Stimulated activated CD8-positive, alpha-beta memory T cell treated with anti-CD3 and anti-CD28 coated beads, Interleukin-7, amount 100 ng/mL, for 1 hour (primary cell): Measurements from ENCODE around the gene RPL7L1.
"Not testable (repeated sequence)": the region's sequence is repeated elsewhere in the genome, so short reads cannot be mapped to it uniquely, and the experiment has no call there.

ENCODE experiments used
- DNase-seq, 2 donors: peaks; one replicate each; pipeline ENCODE4 v3.0.0-alpha.2; 2020; ENCODE audit warnings: low read depth in 2 of 2

Gene RPL7L1

GRCh38 chr6:42891199-42891722 is 11.8 kb downstream of the RPL7L1 start:
- DNase-seq = no peak

- not testable (repeated sequence) for DNase-seq
Measured at GRCh38 chr6:42894041-42894828, 14.8 kb downstream of the RPL7L1 start.

- DNase-seq = no peak
Measured at GRCh38 chr6:42896178-42896719, 16.8 kb downstream of the RPL7L1 start.

DNA sequence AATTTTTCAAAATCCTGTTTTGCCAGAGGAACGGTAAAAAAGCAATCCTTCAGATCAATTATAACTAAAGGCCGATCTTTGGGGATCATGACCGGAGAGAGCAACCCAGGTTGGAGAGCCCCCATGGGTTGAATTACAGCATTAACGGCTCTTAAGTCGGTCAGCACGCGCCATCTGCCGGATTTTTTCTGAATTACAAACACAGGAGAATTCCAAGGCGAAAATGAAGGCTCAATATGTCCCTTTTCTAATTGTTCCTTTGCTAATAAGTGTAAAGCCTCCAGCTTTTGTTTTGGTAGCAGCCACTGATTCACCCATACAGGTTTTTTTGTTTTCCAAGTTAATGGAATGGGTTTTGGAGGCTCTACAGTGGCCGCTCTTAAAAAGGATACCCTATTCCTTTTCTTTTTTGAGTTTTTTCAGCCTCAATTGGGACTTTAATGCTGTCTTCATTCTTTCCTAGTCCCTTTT is 19.5 kb downstream of the RPL7L1 start:
- DNase-seq = peak; percentile 27 to 62

DNA sequence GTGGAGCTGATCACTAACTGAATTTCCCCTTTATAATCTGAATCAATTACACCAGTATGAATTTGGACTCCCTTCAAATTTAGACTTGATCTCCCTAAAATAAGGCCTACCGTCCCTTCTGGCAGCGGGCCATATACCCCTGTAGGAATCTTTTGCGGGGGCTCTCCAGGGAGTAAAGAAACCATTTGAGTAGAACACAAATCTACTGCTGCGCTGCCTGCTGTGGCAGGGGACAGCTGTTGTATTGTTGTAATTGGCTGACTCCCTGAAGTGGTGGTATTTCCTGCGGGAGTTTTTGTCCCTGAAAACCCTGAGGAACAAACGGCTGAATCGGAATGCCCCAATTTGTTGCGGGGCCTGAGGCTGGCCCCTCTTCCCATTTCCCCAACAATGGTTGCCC is 20.5 kb downstream of the RPL7L1 start:
- no peak for DNase-seq

- peak; percentile 30 to 42 for DNase-seq
Measured at GRCh38 chr6:42901538-42901957, 22.1 kb downstream of the RPL7L1 start.

DNA sequence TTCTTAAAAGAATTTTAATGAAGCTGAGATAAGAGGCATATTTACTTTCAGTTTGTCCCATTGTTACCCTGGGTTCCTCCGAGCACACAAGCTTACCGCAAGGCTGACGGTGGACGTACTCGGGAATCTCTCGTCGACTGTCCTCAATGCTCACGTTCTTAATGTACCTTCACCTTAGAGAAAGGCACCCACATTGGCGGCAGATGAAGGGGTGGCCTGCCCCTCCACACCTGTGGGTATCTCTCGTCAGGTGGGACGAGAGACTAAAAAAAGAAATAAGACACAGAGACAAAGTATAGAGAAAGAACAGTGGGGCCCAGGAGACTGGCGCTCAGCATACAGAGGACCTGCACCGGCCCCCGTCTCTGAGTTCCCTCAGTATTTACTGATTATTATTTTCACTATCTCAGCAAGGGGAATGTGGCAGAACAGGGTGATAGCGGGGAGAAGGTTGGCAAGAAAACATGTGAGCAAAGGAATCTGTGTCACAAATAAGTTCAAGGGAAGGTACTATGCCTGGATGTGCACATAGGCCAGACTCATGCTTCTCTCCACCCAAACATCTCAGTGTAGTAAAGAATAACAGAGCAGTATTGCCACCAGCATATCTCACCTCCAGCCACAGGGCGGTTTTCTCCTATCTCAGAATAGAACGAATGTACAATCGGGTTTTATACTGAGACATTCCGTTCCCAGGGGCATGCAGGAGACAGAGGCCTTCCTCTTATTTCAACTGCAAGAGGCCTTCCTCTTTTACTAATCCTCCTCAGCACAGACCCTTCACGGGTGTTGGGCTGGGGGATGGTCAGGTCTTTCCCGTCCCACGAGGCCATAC is 23.2 kb downstream of the RPL7L1 start:
- not testable (repeated sequence) for DNase-seq

DNA sequence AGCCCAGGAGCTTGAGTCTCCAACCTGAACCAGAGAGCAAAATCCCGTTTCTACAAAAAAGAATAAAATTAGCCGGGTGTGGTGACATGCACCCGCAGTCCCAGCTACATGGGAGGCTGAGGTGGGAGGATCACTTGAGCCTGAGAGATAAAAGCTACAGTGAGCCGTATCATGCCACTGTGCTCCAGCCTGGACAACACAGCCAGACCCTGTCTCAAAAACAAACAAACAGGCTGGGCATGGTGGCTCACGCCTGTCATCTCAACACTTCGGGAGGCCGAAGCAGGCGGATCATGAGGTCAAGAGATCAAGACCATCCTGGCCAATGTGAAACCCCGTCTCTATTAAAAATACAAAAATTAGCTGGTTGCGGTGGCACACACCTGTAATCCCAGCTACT is 25.1 kb downstream of the RPL7L1 start:
- no peak for DNase-seq

- DNase-seq = no peak
Measured at GRCh38 chr6:42907336-42907735, 27.9 kb downstream of the RPL7L1 start.

- DNase-seq = no peak
Measured at GRCh38 chr6:42909835-42910234, 30.4 kb downstream of the RPL7L1 start.

DNA sequence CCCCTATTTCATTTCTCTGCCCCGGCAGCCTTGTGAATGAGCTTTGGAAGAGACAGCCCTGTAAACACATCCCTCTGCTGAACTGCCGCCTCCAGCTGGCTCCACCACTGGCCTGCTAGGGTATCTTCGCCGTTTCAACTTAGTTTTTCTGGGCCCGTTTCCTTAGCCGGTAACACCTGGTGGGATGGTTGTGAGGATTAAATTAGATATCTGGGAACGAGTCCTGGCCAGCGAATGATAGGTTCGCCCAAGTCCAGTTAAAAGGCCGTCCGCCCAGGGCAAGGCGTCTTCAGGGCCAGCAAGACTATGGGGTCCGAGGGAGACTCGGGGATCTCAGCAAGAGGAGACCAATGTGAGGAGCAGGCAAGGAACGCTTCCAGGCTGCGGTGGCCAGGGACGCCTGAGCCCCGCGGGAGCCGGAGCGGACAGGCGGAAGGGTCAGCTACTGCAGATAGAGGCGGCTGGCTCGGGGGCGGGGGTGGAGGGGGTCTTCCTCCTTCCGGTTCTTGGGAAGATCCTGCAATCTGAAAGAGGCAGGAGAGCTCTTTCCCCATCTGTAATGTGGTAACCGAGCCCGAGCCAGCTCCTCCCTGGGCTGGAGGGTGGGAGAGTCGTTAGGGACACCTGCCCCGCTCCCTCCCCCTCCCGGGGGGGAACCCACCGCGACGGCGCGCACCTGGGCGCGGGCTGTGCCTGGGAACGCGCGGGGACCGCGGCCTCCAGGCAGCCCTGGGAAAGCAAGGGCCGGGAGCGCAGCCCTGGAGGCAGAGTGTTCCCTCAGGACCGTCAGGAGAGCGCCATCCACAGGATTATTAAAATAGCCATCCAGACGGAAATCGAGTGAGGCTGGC is 32.0 kb downstream of the RPL7L1 start:
- no peak for DNase-seq

DNA sequence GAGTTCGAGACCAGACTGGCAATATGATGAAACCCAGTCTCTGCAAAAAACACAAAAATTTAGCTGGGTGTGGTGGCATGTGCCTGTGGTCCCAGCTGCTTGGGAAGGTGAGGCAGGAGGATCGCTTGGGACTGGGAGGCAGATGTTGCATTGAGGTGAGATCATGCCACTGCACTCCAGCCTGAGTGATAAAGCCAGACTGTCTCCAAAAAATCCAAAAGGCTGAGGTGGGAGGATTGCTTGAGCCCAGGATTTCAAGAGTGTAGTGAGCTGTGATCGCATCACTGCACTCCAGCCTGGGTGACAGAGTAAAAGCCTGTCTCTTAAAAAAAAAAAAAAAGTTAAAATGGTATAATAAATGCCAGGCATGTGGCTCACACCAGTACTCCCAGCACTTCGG is 35.1 kb downstream of the RPL7L1 start:
- no peak for DNase-seq

DNA sequence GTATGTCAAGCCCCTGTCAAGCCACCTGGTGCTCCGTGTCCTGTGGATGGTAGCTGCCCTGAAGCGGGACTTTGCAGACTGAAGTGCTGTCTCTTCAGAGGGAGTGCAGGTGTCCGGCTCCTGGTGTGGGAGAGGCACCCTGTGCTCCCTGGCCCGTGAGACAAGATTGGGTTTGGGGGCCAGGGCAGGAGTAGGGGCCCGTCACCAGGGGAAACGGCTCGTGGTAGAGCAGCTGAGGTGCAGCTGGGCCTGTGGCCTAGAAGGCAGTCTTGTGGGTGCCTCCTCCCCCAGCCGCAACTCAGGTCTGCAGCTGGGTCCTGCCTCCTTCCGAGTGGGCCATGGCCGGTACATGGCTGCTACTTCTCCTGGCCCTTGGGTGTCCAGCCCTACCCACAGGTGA is 36.3 kb downstream of the RPL7L1 start, which contains the start of gene PTCRA:
TSS of gene PTCRA (plus strand) at position 322 of the 400 bp plus-strand sequence. CDS start at position 339, 17 bp downstream.
- DNase-seq = no peak

- DNase-seq = no peak
Measured at GRCh38 chr6:42916288-42916687, 36.9 kb downstream of the RPL7L1 start.

DNA sequence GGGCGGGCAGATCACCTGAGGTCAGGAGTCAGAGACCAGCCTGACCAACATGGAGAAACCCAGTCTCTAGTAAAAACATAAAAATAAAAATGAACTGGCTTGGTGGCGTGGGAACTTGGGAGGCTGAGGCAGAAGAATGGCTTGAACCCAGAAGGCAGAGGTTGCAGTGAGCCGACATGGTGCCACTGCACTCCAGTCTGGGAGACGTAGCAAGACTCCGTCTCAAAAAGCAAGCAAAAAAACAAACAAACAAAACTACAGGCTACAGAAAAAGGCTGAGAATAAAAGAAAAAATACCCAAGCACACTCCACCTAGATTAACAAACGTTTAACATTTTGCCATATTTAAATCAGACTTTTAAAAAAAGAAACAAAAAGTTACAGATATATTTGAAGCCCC is 42.4 kb downstream of the RPL7L1 start:
- no peak for DNase-seq

GRCh38 chr6:42923666-42924065 is 44.2 kb downstream of the RPL7L1 start:
- DNase-seq = no peak

GRCh38 chr6:42925248-42925857 is 45.9 kb downstream of the RPL7L1 start:
- DNase-seq = no peak

DNA sequence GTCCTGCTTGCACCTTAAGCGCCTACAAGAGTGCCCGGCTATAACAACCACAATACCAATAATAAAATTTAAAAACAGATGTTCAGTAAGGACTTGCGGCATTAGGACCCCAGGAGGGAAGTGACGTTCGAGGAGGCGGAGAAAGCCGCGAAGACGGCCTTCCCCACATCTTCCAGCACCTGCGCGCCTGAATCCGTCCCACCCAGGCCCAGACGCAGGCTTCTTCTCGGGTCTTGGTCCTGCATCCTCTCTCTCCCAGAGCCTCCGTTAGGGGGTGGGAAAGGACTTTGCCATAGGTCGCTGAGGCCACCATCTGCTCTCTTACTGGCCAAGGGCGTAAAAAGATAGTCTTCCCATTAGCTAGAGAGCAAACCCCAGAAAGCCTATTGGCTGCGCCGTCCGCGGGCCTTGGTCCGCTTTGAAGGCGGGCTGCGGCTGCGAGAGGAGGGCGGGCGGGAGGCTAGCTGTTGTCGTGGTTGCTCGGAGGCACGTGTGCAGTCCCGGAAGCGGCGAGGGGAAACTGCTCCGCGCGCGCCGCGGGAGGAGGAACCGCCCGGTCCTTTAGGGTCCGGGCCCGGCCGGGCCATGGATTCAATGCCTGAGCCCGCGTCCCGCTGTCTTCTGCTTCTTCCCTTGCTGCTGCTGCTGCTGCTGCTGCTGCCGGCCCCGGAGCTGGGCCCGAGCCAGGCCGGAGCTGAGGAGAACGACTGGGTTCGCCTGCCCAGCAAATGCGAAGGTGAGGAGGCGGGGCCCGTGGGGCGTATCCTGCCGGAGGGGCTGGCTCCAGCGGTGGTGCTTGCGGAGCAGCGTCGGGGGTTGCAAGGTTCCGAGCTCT is 49.8 kb downstream of the RPL7L1 start, which contains the start of gene CNPY3:
TSS of gene CNPY3 (plus strand) at position 495 of the 835 bp plus-strand sequence. CDS start at position 586, 91 bp downstream.
- peak; percentile 84 to 87 for DNase-seq

- DNase-seq = peak; percentile 19 to 23
Measured at GRCh38 chr6:42929821-42930360, 50.5 kb downstream of the RPL7L1 start.
